ENCODE measurements around the gene ERN1. TPM values are rescaled to one million over a fixed set of nuclear protein-coding genes. Genes with fewer than 3 reads are reported as not detected.

ERN1 gene
- total RNA-seq, 1 experiment from 2014 or later = 27.5 TPM

DNA sequence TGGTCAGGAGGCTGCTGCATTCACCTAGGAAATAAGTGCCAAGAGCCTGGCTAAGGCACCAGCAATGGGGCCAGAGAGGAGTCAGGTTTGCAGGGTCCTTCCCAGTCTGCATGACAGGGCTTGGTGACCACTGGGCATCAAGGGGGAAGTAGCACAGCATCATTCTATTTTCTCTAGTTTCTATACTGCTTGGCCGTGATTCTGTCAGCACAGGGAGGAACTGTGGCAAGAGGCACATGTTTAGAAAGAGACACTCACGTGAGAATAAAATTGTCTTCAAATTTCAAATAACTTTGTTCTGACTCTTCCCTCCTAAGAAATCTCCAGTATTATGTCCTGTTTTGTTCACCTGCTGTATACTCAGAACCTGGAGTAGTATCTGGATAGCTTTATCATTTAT is 37.8 kb downstream of the ERN1 start:
- intact Hi-C loops (cut with micrococcal nuclease; ENCODE audit: unreplicated experiment) = no loop called here
- ChIA-PET CTCF (no interaction called here), POLR2A (no interaction called here)
- Mint-ChIP-seq H3K36me3 (ENCODE audit: insufficient read depth, unreplicated experiment) (no peaks in the 10 kb centered on the region), H3K27ac (ENCODE audit: unreplicated experiment) (no peak overlapping the region), H3K27me3 (ENCODE audit: insufficient read depth, unreplicated experiment) (no peaks in the 10 kb centered on the region), H3K4me1 (ENCODE audit: low read depth, unreplicated experiment) (peaks cover 17% of the 10 kb centered on the region), H3K4me3 (ENCODE audit: unreplicated experiment) (no peak overlapping the region), H3K9me3 (ENCODE audit: unreplicated experiment) (no peaks in the 10 kb centered on the region)
- H3K4me1 ChIP-seq = peaks cover 13% of the 10 kb centered on the region
- H3K9me3 ChIP-seq = no peaks in the 10 kb centered on the region
- H3K4me3 ChIP-seq (ENCODE audit: low read depth, low read length) = no peak overlapping the region
- DNase-seq = no peak
- TF ChIP-seq, protein P1, sequence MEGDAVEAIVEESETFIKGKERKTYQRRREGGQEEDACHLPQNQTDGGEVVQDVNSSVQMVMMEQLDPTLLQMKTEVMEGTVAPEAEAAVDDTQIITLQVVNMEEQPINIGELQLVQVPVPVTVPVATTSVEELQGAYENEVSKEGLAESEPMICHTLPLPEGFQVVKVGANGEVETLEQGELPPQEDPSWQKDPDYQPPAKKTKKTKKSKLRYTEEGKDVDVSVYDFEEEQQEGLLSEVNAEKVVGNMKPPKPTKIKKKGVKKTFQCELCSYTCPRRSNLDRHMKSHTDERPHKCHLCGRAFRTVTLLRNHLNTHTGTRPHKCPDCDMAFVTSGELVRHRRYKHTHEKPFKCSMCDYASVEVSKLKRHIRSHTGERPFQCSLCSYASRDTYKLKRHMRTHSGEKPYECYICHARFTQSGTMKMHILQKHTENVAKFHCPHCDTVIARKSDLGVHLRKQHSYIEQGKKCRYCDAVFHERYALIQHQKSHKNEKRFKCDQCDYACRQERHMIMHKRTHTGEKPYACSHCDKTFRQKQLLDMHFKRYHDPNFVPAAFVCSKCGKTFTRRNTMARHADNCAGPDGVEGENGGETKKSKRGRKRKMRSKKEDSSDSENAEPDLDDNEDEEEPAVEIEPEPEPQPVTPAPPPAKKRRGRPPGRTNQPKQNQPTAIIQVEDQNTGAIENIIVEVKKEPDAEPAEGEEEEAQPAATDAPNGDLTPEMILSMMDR (IDR thresholded peaks at IDR 0.05; ENCODE audit: insufficient read depth in 1 of 2, low read depth in 1 of 2, low read length in 1 of 2, severe bottlenecking in 1 of 2, unreplicated experiment in 1 of 2) = no peak
- no peaks in the 10 kb centered on the region for H3K27me3 ChIP-seq (replicated peaks; ENCODE audit: control insufficient read depth, insufficient read depth, low read length)
- H3K36me3 ChIP-seq (ENCODE audit: control insufficient read depth, insufficient read depth, low read length) = peaks cover 1% of the 10 kb centered on the region; the same call in 1 of the 2 replicates
- no TSS peak for BruUV-seq (replicated peaks)

GRCh38 chr17:64091571-64091970 is 38.4 kb downstream of the ERN1 start:
- no peaks in the 10 kb centered on the region for H3K27me3 Mint-ChIP-seq (ENCODE audit: insufficient read depth, unreplicated experiment)
- Histone ChIP-seq H3K4me3 (ENCODE audit: low read depth, low read length) (no peak overlapping the region), H3K27me3 (replicated peaks; ENCODE audit: control insufficient read depth, insufficient read depth, low read length) (no peaks in the 10 kb centered on the region), H3K36me3 (ENCODE audit: control insufficient read depth, insufficient read depth, low read length) (peaks cover 1% of the 10 kb centered on the region; the same call in 1 of the 2 replicates), H3K9me3 (no peaks in the 10 kb centered on the region), H3K4me1 (peaks cover 17% of the 10 kb centered on the region)
- TF ChIP-seq, protein P1 (IDR thresholded peaks at IDR 0.05; ENCODE audit: insufficient read depth in 1 of 2, low read depth in 1 of 2, low read length in 1 of 2, severe bottlenecking in 1 of 2, unreplicated experiment in 1 of 2) = no peak
- no peak overlapping the region for H3K27ac Mint-ChIP-seq (ENCODE audit: unreplicated experiment)
- no TSS peak for BruUV-seq (replicated peaks)
- peaks cover 20% of the 10 kb centered on the region for H3K4me1 Mint-ChIP-seq (ENCODE audit: low read depth, unreplicated experiment)
- ChIA-PET CTCF (no interaction called here), POLR2A (no interaction called here)
- H3K9me3 Mint-ChIP-seq (ENCODE audit: unreplicated experiment) = no peaks in the 10 kb centered on the region
- intact Hi-C loops (cut with micrococcal nuclease; ENCODE audit: unreplicated experiment) = no loop called here
- H3K4me3 Mint-ChIP-seq (ENCODE audit: unreplicated experiment) = no peak overlapping the region
- DNase-seq = no peak
- H3K36me3 Mint-ChIP-seq (ENCODE audit: insufficient read depth, unreplicated experiment) = no peaks in the 10 kb centered on the region

DNA sequence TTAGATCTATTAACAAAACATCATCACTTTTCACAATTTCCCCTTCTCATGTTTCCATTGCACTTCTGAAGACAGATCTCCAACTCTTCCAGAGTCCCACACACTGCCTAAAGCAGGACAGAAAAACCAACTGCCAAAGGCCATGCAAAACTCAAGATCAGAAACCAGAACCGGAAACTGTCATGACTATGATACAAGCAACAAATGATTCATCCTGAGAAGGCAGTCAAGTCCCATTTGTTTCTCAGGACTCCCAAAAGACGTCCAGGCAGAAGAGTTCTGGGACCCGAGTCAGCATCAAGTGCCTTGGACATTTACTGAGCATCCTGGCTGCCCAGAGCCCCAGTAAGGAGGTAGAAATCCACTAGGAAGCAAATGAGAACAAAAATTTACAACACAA is 38.8 kb downstream of the ERN1 start:
- intact Hi-C loops (cut with micrococcal nuclease; ENCODE audit: unreplicated experiment) = no loop called here
- TF ChIP-seq, protein P1 (IDR thresholded peaks at IDR 0.05; ENCODE audit: insufficient read depth in 1 of 2, low read depth in 1 of 2, low read length in 1 of 2, severe bottlenecking in 1 of 2, unreplicated experiment in 1 of 2) = no peak
- Mint-ChIP-seq H3K4me3 (ENCODE audit: unreplicated experiment) (no peak overlapping the region), H3K27me3 (ENCODE audit: insufficient read depth, unreplicated experiment) (no peaks in the 10 kb centered on the region), H3K36me3 (ENCODE audit: insufficient read depth, unreplicated experiment) (no peaks in the 10 kb centered on the region), H3K4me1 (ENCODE audit: low read depth, unreplicated experiment) (peaks cover 20% of the 10 kb centered on the region), H3K9me3 (ENCODE audit: unreplicated experiment) (no peaks in the 10 kb centered on the region), H3K27ac (ENCODE audit: unreplicated experiment) (no peak overlapping the region)
- Histone ChIP-seq H3K36me3 (ENCODE audit: control insufficient read depth, insufficient read depth, low read length) (peaks cover 1% of the 10 kb centered on the region; the same call in 1 of the 2 replicates), H3K4me1 (peaks cover 17% of the 10 kb centered on the region), H3K4me3 (ENCODE audit: low read depth, low read length) (no peak overlapping the region), H3K9me3 (no peaks in the 10 kb centered on the region), H3K27me3 (replicated peaks; ENCODE audit: control insufficient read depth, insufficient read depth, low read length) (no peaks in the 10 kb centered on the region)
- BruUV-seq (replicated peaks) = no TSS peak
- CTCF ChIA-PET = no interaction called here
- POLR2A ChIA-PET = no interaction called here
- no peak for DNase-seq

Measured in Caco-2 (cell line).